CD1c-positive myeloid dendritic cell (primary cell): ENCODE results near the gene SPSB2.
"Not testable (repeated sequence)": the region's sequence is repeated elsewhere in the genome, so short reads cannot be mapped to it uniquely, and the experiment has no call there.

ENCODE experiments used
- DNase-seq: peaks from one replicate; pipeline ENCODE4 v3.0.0-alpha.2; 2016; ENCODE audit errors: extremely low spot score

SPSB2 gene

GRCh38 chr12:6902448-6902847, 29.3 kb upstream of the SPSB2 start:
- DNase-seq: no peak

DNA sequence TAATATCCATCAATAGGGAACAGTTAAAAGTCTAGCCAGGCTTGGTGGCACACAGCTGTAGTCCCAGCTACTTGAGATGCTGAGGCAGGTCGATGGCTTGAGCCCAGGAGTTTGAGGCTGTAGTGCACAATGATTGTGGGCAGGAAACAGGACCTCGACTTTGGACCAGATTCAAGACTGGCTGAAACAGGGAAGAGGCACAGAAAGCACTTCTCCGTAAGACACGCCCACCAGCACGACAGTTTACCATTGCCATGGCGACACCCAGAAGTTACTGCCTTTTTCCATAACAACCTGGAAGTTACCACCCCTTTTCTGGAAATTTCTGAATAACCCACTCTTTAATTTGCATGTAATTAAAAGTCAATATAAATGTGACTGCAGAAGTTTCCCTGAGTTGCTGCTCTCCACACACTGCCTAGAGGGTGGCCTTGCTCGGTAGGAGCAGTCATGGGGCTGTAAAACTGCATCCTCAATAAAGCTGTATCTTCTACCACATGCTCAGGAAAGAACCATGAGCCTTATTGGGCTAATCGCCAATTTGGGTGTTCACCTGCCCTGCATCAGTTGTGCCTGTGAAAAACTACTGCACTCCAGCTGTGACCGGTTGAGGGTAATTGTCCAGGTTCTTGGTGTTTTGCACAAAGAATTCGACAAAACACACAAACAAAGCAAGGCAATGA, 26.9 kb upstream of the SPSB2 start:
- DNase-seq: peak; percentile 93

- DNase-seq: peak; percentile 36
These were observed 26.3 kb upstream of the SPSB2 start for GRCh38 chr12:6899427-6899826.

GRCh38 chr12:6896846-6897435, 23.8 kb upstream of the SPSB2 start:
- DNase-seq: no peak

GRCh38 chr12:6894321-6894720, 21.2 kb upstream of the SPSB2 start:
- DNase-seq: peak; percentile 47

DNA sequence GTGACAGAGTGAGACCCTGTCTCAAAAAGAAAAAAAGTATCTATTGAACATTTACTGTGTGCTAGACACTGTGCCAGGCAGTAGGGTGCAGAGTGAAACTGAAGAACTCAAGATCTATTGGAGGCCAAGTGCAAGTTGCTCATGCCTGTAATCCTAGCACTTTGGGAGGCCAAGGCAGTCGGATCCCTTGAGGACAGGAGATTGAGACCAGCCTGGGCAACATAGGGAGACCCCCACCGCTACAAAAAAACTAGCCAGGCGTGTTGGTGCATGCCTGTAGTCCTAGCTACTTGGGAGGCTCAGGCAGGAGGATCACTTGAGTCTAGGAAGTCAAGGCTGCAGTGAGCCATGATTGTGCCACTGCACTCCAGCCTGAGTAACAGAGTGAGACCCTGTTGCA, 19.6 kb upstream of the SPSB2 start:
- DNase-seq: not testable (repeated sequence)

GRCh38 chr12:6891646-6892001, 18.5 kb upstream of the SPSB2 start:
- DNase-seq: no peak

- peak; percentile 99 for DNase-seq
These were observed 17.9 kb upstream of the SPSB2 start for GRCh38 chr12:6890789-6891645.

DNA sequence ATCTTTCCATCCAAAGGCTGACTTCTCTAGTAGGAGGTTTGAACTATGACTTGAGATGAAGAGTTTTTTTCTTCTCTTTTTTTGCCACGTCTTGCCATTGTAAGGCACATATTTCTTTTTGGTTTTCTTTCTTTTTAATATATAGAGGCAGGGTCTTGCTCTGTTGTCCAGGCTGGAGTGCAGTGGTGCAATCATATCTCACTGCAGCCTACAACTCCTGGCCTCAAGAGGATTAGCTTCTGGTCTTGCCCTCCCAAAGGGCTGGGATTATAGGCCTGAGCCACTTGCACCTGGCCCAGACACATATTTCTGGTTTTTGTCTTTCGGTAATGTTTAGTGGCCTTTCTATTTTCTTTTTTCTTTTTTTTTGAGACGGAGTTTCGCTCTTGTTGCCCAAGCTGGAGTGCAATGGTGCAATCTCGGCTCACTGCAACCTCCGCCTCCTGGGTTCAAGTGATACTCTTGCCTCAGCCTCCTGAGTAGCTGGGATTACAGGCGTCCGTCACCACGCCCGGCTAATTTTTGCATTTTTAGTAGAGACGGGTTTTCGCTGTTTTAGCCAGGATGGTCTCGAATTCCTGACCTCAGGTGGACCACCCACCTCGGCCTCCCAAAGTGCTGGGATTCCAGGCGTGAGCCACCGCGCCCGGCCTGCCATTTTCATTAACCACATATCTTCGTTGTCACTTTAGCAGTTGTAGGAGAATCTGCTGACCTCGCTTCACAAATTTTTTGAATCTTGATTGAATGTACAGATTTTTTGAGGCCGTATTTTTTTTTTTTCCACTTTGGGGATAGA, 16.9 kb upstream of the SPSB2 start:
- DNase-seq: not testable (repeated sequence)

- DNase-seq: not testable (repeated sequence)
These were observed 15.7 kb upstream of the SPSB2 start for GRCh38 chr12:6888794-6889193.

GRCh38 chr12:6888360-6888759, 15.3 kb upstream of the SPSB2 start:
- no peak for DNase-seq

- peak; percentile 81 for DNase-seq
These were observed 14.4 kb upstream of the SPSB2 start for GRCh38 chr12:6887460-6887859.

DNA sequence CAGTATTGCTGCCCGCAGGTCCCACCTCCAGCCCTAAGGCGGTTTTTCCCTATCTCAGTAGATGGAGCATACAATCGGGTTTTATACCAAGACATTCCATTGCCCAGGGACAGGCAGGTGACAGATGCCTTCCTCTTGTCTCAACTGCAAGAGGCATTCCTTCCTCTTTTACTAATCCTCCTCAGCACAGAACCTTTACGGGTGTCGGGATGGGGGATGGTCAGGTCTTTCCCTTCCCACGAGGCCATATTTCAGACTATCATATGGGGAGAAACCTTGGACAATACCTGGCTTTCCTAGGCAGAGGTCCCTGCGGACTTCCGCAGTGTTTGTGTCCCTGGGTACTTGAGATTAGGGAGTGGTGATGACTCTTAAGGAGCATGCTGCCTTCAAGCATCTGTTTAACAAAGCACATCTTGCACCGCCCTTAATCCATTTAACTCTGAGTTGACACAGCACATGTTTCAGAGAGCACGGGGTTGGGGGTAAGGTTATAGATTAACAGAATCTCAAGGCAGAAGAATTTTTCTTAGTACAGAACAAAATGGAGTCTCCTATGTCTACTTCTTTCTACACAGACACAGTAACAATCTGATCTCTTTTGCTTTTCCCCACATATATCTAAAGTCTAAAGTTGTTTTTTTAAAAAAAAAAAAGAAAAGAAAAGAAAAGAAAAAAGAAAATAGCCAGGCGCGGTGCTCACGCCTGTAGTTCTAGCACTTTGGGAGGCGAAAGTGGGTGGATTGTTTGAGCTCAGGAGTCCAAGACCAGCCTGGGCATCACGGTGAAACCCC, 13.3 kb upstream of the SPSB2 start:
- not testable (repeated sequence) for DNase-seq

DNA sequence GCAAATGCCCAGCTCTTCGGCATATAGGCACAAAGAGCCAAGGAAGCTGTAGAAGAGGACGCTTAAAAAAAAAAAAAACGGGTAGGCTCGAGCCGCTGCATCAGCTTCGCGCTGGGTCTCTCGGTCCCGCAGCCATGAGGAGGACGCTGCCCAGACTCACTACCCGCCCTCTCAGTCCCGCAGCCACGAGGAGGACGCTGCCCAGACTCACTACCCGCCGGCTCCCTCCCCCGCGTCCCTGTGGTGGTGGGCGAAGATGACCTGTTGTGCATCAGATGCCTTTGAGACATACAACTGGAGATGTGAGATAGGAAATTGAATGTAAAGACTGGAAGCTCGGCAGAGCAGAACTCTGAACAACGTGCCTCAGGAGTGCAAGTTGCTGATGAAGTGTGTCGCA, 11.4 kb upstream of the SPSB2 start:
- DNase-seq: no peak

GRCh38 chr12:6883683-6884082, 10.6 kb upstream of the SPSB2 start:
- DNase-seq: no peak

- DNase-seq: no peak
These were observed 10.1 kb upstream of the SPSB2 start for GRCh38 chr12:6883252-6883651.

DNA sequence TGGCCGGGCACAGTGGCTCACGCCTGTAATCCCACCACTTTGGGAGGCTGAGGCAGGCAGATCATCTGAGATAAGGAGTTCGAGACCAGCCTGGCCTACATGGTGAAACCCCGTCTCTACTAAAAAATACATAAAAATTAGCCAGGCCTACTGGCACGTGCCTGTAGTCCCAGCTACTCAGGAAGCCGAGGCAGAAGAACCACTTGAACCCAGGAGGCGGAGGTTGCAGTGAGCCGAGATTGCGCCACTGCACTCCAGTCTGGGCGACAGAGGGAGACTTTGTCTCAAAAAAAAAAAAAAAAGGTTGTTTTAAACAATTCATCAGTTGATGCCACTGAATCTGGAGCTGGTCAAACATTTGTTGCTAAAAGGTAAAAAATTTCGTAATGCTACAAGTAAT, 6.7 kb upstream of the SPSB2 start:
- DNase-seq: not testable (repeated sequence)

GRCh38 chr12:6874015-6874368, 889 bp upstream of the SPSB2 start:
- DNase-seq: not testable (repeated sequence)

DNA sequence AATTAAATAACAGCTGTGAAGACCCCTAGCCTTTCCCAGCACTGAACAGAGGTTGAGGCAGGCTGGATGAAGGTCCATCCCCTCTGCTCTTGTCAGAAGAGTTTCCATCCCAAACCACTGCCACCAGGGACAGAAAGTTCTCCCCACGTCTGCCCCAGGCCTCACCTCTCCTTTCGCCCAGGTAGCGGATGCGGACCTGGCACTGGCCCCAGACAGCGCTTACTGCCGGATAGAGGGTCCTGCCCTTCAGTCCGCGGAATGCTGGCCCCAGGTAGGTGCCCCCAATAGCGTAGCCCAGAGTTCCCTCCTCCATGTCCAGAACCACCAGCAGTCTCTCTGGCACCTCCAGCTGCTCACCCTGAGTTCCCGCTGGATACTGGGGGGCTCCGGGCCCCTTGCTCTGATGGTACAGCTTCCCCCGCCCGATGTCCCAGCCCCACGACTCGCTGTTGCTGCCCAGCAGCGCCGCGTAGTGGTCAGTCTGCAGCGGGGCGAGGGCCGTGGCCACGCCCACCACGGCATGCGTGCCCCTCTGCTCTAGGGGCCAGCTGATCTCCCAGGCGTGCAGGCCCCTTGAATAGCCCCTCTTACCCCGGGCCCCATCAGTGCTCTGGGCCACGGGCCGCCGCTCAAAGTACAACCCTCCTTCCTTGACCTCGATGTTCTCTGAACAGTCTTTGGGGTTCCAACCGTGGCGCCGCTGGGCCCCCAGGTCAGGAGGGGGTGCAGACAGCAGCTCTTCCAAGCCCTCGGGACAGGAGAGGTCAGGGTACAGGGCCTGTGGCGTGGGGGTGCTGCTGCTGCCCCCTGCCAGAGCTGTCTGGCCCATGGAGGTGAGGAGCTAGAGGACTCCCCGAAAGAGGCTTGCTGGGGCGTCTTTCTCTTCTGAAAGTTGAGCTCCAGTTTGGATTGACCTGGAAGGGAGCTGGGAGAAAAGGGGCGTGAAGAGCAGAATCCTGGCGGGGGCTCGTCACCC, 742 bp downstream of the SPSB2 start:
- peak; percentile 85 for DNase-seq
